Activated CD4-positive, alpha-beta T cell treated with anti-CD3 and anti-CD28 coated beads, Interleukin-2, amount 10 ng/mL, durations not matched to agents 7 days and 5 days (primary cell): Measurements from ENCODE around the gene TSTD2. TPM values are rescaled to one million over a fixed set of nuclear protein-coding genes. Genes with fewer than 3 reads are reported as not detected.
A peak's percentile ranks its signal among the peaks of the same experiment; 100 is the strongest.
"Not testable (repeated sequence)": the region's sequence is repeated elsewhere in the genome, so short reads cannot be mapped to it uniquely, and the experiment has no call there.

ENCODE experiments used
- CTCF ChIA-PET: fragments of 350-600 bp; sonication (Branson Sonifier 250); formaldehyde crosslinking; loops from one replicate; lab custom pipeline; 2021; ENCODE audit warnings: antibody characterized with exemption; lab: Charles Lee
- POLR2A ChIA-PET: fragments of 350-600 bp; sonication (Branson Sonifier 250); formaldehyde crosslinking; loops from one replicate; lab custom pipeline; 2021; ENCODE audit warnings: antibody characterized with exemption; lab: Charles Lee
- DNase-seq: peaks from one replicate; pipeline ENCODE4 v3.0.0-alpha.2; 2020
- H3K27ac Mint-ChIP-seq: one replicate; pipeline ENCODE4 v1.8.0; 2021; ENCODE audit warnings: mild to moderate bottlenecking, moderate library complexity, mixed read lengths
- H3K27me3 Mint-ChIP-seq: one replicate; pipeline ENCODE4 v1.8.0; 2021; ENCODE audit warnings: mixed read lengths
- H3K36me3 Mint-ChIP-seq: one replicate; pipeline ENCODE4 v1.8.0; 2021; ENCODE audit warnings: low read depth, mixed read lengths
- H3K4me1 Mint-ChIP-seq: one replicate; pipeline ENCODE4 v1.8.0; 2021; ENCODE audit warnings: mixed read lengths
- H3K4me3 Mint-ChIP-seq: one replicate; pipeline ENCODE4 v1.8.0; 2021; ENCODE audit warnings: mild to moderate bottlenecking, moderate library complexity, mixed read lengths
- H3K9me3 Mint-ChIP-seq: one replicate; pipeline ENCODE4 v1.8.0; 2021; ENCODE audit warnings: mixed read lengths
- total RNA-seq, 2 experiments: library from RNA; stranded (reverse); gene quantifications; one replicate each; pipeline ENCODE4 v1.2.3, GENCODE V29; 2021

TSTD2 gene
- total RNA-seq, 2 experiments from 2014 or later = 14.1 to 17.2 TPM

GRCh38 chr9:97599314-97599846, 33.8 kb downstream of the TSTD2 start:
- no peak overlapping the region for H3K27ac Mint-ChIP-seq
- H3K4me3 Mint-ChIP-seq = no peak overlapping the region
- ChIA-PET CTCF (interaction anchor here (0.6 to 2.0 kb wide), 28 partner anchors 10 to 743 kb away, joined by 3 to 17 read pairs (median 4); partner anchors contain the start of genes NCBP1, TDRD7, TMOD1 and TSTD2), POLR2A (no interaction called here)
- H3K4me1 Mint-ChIP-seq = peaks cover 9% of the 10 kb centered on the region
- DNase-seq = no peak
- H3K27me3 Mint-ChIP-seq = no peaks in the 10 kb centered on the region
- no peaks in the 10 kb centered on the region for H3K9me3 Mint-ChIP-seq
- peaks cover 15% of the 10 kb centered on the region for H3K36me3 Mint-ChIP-seq

- peaks cover 15% of the 10 kb centered on the region for H3K36me3 Mint-ChIP-seq
- peak; percentile 86 for DNase-seq
- no peaks in the 10 kb centered on the region for H3K27me3 Mint-ChIP-seq
- no peak overlapping the region for H3K4me3 Mint-ChIP-seq
- ChIA-PET CTCF (interaction anchor here (0.6 to 2.0 kb wide), 32 partner anchors 10 to 1646 kb away, joined by 3 to 17 read pairs (median 4); partner anchors contain the start of genes NCBP1, TDRD7, TMOD1 and TSTD2), POLR2A (no interaction called here)
- no peaks in the 10 kb centered on the region for H3K9me3 Mint-ChIP-seq
- no peak overlapping the region for H3K27ac Mint-ChIP-seq
- H3K4me1 Mint-ChIP-seq = peaks cover 9% of the 10 kb centered on the region
Observed at GRCh38 chr9:97598461-97599288, 34.5 kb downstream of the TSTD2 start.

DNA sequence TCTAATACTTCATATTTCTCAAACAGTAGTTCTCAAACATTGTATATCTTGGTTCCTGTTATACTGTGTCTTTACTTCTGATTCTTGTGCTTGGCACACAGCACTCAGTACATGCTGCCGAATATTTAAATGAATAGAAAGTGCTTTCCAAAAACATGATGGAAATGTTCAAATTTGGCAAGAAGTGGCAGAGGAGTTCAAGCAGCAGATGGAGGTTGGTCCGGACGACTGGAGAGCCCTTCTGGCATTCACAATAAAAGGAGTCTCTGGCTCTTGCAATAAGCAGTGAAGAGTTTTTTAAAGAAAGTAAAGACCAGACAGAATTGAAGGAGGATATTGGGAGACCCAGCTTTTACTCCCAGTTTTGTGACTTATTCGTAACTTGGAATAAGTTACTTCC, 36.3 kb downstream of the TSTD2 start:
- no peak overlapping the region for H3K27ac Mint-ChIP-seq
- H3K4me3 Mint-ChIP-seq = no peak overlapping the region
- POLR2A ChIA-PET = no interaction called here
- H3K4me1 Mint-ChIP-seq = peaks cover 9% of the 10 kb centered on the region
- H3K36me3 Mint-ChIP-seq = peaks cover 10% of the 10 kb centered on the region
- CTCF ChIA-PET = interaction anchor here (1.3 kb wide), 1 partner anchor 185 kb away, joined by 4 read pairs; the partner anchor contains the start of gene TDRD7
- H3K27me3 Mint-ChIP-seq = no peaks in the 10 kb centered on the region
- DNase-seq = no peak
- H3K9me3 Mint-ChIP-seq = no peaks in the 10 kb centered on the region

- no peak overlapping the region for H3K4me3 Mint-ChIP-seq
- no peak overlapping the region for H3K27ac Mint-ChIP-seq
- H3K27me3 Mint-ChIP-seq = no peaks in the 10 kb centered on the region
- ChIA-PET CTCF (interaction anchor here (0.9 to 1.0 kb wide), 2 partner anchors 14 to 21 kb away, joined by 3 read pairs; no protein-coding TSS in a partner anchor), POLR2A (no interaction called here)
- H3K4me1 Mint-ChIP-seq = peaks cover 9% of the 10 kb centered on the region
- no peaks in the 10 kb centered on the region for H3K9me3 Mint-ChIP-seq
- no peak for DNase-seq
- no peaks in the 10 kb centered on the region for H3K36me3 Mint-ChIP-seq
Observed at GRCh38 chr9:97594381-97594921, 38.7 kb downstream of the TSTD2 start.

GRCh38 chr9:97593960-97594359, 39.2 kb downstream of the TSTD2 start:
- no peak for DNase-seq
- H3K4me3 Mint-ChIP-seq = no peak overlapping the region
- H3K9me3 Mint-ChIP-seq = no peaks in the 10 kb centered on the region
- no peaks in the 10 kb centered on the region for H3K27me3 Mint-ChIP-seq
- POLR2A ChIA-PET = no interaction called here
- no peak overlapping the region for H3K27ac Mint-ChIP-seq
- no peaks in the 10 kb centered on the region for H3K36me3 Mint-ChIP-seq
- CTCF ChIA-PET = interaction anchor here (0.9 to 1.6 kb wide), 3 partner anchors 15 to 22 kb away, joined by 3 to 6 read pairs (median 3); no protein-coding TSS in a partner anchor
- H3K4me1 Mint-ChIP-seq = peaks cover 8% of the 10 kb centered on the region

GRCh38 chr9:97592126-97592525, 41.0 kb downstream of the TSTD2 start:
- no peaks in the 10 kb centered on the region for H3K4me1 Mint-ChIP-seq
- DNase-seq = no peak
- CTCF ChIA-PET = no interaction called here

GRCh38 chr9:97591535-97591934, 41.6 kb downstream of the TSTD2 start:
- Mint-ChIP-seq H3K4me3 (no peak overlapping the region), H3K36me3 (no peaks in the 10 kb centered on the region), H3K9me3 (peaks cover 9% of the 10 kb centered on the region), H3K27ac (no peak overlapping the region), H3K27me3 (no peaks in the 10 kb centered on the region), H3K4me1 (no peaks in the 10 kb centered on the region)
- no peak for DNase-seq
- CTCF ChIA-PET = no interaction called here
- POLR2A ChIA-PET = no interaction called here

More at GRCh38 chr9:97592126-97592525, 41.0 kb downstream of the TSTD2 start:
- H3K36me3 Mint-ChIP-seq = no peaks in the 10 kb centered on the region
- no peaks in the 10 kb centered on the region for H3K27me3 Mint-ChIP-seq
- no peak overlapping the region for H3K27ac Mint-ChIP-seq
- H3K9me3 Mint-ChIP-seq = peaks cover 5% of the 10 kb centered on the region
- H3K4me3 Mint-ChIP-seq = no peak overlapping the region
- POLR2A ChIA-PET = no interaction called here

GRCh38 chr9:97586909-97587308, 46.3 kb downstream of the TSTD2 start:
- POLR2A ChIA-PET, H3K9me3 Mint-ChIP-seq, H3K27ac Mint-ChIP-seq, DNase-seq, H3K27me3 Mint-ChIP-seq, H3K4me1 Mint-ChIP-seq, CTCF ChIA-PET, H3K36me3 Mint-ChIP-seq, H3K4me3 Mint-ChIP-seq: not testable (repeated sequence)

DNA sequence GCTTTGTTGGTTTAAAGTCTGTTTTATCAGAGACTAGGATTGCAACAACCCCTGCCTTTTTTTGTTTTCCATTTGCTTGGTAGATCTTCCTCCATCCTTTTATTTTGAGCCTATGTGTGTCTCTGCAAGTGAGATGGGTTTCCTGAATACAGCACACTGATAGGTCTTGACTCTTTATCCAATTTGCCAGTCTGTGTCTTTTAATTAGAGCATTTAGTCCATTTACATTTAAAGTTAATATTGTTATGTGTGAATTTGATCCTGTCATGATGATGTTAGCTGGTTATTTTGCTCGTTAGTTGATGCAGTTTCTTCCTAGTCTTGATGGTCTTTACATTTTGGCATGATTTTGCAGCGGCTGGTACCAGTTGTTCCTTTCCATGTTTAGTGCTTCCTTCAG, 48.4 kb downstream of the TSTD2 start:
- DNase-seq, H3K4me1 Mint-ChIP-seq, H3K36me3 Mint-ChIP-seq, POLR2A ChIA-PET, H3K27ac Mint-ChIP-seq, H3K27me3 Mint-ChIP-seq, CTCF ChIA-PET, H3K4me3 Mint-ChIP-seq, H3K9me3 Mint-ChIP-seq: not testable (repeated sequence)

DNA sequence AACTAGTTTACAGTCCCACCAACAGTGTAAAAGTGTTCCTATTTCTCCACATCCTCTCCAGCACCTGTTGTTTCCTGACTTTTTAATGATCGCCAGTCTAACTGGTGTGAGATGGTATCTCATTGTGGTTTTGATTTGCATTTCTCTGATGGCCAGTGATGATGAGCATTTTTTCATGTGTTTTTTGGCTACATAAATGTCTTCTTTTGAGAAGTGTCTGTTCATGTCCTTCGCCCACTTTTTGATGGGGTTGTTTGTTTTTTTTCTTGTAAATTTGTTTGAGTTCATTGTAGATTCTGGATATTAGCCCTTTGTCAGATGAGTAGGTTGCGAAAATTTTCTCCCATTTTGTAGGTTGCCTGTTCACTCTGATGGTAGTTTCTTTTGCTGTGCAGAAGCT, 51.6 kb downstream of the TSTD2 start:
- H3K27me3 Mint-ChIP-seq, H3K9me3 Mint-ChIP-seq, POLR2A ChIA-PET, H3K4me3 Mint-ChIP-seq, H3K27ac Mint-ChIP-seq, H3K4me1 Mint-ChIP-seq, DNase-seq, H3K36me3 Mint-ChIP-seq, CTCF ChIA-PET: not testable (repeated sequence)

- ChIA-PET CTCF (interaction anchor here (1.0 to 1.5 kb wide), 2 partner anchors 10 to 83 kb away, joined by 3 read pairs; no protein-coding TSS in a partner anchor), POLR2A (no interaction called here)
- H3K27ac Mint-ChIP-seq = no peak overlapping the region
- H3K27me3 Mint-ChIP-seq = no peaks in the 10 kb centered on the region
- H3K4me3 Mint-ChIP-seq = no peak overlapping the region
- H3K9me3 Mint-ChIP-seq = no peaks in the 10 kb centered on the region
- DNase-seq = no peak
- H3K4me1 Mint-ChIP-seq = peaks cover 9% of the 10 kb centered on the region
- H3K36me3 Mint-ChIP-seq = no peaks in the 10 kb centered on the region
Observed at GRCh38 chr9:97579914-97580313, 53.3 kb downstream of the TSTD2 start.

DNA sequence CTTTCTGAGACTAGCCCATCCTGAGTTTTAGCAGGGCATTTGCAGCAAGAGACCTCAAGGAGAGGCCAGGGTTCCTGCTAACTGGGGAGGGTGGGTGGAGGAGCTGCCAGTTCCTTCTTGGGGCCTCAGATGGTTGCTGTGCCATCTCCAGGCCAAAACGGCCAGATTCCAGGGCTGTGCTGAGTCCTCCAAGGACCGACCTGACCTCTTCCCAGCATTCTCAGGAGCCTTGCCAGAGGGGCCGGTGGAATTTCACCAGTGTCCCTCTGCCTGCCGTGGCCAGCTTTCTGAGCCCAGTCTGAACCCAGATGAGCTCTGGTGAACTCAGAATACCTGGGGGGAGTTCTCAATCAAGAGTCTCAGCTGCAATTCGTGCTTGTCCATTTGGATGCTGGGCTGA, 54.3 kb downstream of the TSTD2 start:
- ChIA-PET POLR2A (no interaction called here), CTCF (interaction anchor here (1.0 kb wide), 1 partner anchor 82 kb away, joined by 3 read pairs; no protein-coding TSS in a partner anchor)
- no peaks in the 10 kb centered on the region for H3K36me3 Mint-ChIP-seq
- H3K27ac Mint-ChIP-seq = no peak overlapping the region
- no peak for DNase-seq
- peaks cover 3% of the 10 kb centered on the region for H3K9me3 Mint-ChIP-seq
- H3K27me3 Mint-ChIP-seq = no peaks in the 10 kb centered on the region
- peaks cover 13% of the 10 kb centered on the region for H3K4me1 Mint-ChIP-seq
- H3K4me3 Mint-ChIP-seq = no peak overlapping the region

DNA sequence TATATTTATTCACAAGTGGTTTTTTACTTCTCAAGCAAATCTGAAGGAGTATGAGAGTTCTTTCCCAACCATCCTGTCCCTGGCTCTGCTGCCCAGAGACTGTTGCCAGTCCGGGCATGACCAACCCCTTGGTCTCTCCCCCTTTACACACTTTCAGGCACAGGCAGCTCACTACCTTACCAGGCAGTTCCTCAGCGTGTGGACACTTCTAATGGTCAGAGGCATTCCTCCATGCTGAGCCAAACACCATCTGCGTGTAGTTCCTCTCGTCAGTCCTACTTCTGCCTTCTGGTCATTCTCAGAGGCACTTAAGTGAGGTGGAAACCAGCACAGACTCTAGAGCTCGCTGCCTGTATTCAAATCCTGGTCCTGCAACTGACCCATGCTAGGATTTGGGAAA, 56.1 kb downstream of the TSTD2 start:
- no peak overlapping the region for H3K27ac Mint-ChIP-seq
- no peaks in the 10 kb centered on the region for H3K27me3 Mint-ChIP-seq
- no peaks in the 10 kb centered on the region for H3K36me3 Mint-ChIP-seq
- H3K4me1 Mint-ChIP-seq = peaks cover 16% of the 10 kb centered on the region
- H3K9me3 Mint-ChIP-seq = peaks cover 5% of the 10 kb centered on the region
- H3K4me3 Mint-ChIP-seq = no peak overlapping the region
- POLR2A ChIA-PET = no interaction called here
- CTCF ChIA-PET = interaction anchor here (1.1 to 2.9 kb wide), 3 partner anchors 21 to 60 kb away, joined by 3 to 13 read pairs (median 3); no protein-coding TSS in a partner anchor
- no peak for DNase-seq
